ENCODE results near the gene KCNQ1OT1.

The KCNQ1OT1 gene

DNA sequence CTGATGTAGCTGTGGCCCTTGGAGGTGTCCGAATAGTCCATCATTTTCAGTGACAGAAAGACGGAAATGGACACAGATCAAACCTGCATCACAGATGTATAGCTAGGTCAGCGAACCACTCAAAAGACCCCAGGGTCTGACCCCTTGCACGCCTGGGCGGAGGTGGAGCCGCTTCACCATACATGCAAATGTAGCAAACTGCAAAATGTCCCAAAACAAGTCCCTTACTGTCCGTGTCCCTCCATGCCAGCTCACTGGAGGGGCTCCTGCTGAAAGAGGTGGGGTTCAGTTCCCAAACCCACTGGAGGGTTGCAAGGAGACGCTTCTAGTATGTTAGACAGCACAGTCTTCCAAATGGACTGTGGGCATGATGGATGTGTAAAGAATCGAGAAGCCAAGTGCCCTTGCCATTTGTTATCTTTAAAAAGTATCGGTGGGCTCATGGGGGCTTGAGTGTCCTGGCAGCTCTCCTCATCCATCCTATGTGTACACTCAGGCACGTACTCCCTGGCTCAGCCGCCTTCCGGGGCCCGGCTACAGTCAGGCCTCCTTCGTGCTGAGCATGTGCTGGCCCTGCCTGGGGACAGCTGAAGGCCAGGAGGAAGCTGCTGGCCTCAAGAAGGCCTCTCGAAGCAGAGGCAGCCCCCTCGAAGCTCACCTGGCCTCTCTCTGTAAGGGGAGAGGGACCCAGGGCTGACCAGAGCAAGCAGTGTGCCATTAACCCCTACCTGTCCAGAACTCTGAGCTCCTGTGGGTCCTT is 20.2 kb upstream of the KCNQ1OT1 start:
- no peak for DNase-seq

DNA sequence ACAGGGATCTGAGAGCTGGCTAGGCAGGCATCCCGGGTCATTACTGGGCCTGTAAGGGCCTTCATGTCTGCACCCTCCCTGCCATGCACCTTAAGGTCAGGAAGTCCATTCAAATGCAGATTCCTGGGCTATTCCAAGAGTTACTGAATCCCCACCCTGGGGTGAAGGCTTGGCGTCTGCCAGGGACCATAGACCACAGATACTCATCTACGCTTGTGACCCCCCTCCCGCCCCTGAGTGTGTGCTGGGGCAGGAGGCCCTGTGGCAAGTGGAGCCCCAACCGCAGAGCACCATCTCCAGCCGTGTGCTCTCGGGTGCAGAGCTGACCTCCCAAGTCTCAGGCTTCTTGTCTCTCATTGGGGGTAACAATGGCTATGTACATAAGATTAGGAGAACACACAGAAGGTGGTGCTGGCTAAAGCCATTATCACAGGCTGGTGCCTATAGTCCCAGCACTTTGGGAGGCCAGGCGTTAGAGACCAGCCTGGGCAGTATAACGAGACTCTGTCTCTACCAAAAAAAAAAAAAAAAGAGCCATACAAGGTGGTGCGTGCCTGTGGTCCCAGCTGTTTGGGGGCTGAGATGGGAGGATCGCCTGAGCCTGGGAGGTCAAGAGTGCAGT is 19.1 kb upstream of the KCNQ1OT1 start:
- DNase-seq, result no peak

DNA sequence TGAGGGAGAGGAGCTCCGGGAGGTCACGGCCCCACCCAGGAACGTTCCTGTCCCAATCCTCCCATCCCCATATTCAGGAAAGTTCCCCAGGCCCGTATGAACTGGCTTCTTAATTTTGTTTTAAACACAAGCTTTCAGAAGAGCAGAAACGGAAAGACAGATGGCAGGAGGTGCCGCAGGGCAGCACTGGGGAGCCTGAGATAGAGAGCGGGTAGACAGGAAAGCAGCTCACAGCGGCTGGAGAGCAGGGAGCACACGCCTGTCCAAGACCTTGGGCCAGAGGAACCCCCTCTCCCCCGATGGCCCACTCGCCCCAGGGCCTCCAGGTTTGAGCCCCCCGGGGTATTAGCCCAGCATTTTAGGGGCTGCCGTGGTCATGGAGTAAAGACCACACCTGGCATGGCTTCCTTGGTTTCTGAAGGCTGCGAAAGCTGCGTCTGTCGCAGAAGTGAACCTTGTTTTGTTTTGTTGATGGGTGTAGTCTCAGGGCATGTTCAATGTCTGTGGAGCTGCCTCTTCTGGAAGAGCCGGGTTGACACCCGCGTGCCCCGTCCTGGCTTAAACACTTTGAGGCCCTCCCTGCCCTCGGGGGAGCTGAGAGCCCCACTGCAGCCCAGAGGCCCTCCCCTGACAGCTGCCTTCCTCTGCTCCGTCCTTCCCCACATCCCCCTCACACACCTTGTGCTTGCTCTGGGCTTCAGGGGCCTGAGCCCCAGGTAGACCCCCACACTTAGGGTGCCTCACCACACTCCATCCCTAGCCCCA is 17.9 kb upstream of the KCNQ1OT1 start:
- no peak for DNase-seq

DNA sequence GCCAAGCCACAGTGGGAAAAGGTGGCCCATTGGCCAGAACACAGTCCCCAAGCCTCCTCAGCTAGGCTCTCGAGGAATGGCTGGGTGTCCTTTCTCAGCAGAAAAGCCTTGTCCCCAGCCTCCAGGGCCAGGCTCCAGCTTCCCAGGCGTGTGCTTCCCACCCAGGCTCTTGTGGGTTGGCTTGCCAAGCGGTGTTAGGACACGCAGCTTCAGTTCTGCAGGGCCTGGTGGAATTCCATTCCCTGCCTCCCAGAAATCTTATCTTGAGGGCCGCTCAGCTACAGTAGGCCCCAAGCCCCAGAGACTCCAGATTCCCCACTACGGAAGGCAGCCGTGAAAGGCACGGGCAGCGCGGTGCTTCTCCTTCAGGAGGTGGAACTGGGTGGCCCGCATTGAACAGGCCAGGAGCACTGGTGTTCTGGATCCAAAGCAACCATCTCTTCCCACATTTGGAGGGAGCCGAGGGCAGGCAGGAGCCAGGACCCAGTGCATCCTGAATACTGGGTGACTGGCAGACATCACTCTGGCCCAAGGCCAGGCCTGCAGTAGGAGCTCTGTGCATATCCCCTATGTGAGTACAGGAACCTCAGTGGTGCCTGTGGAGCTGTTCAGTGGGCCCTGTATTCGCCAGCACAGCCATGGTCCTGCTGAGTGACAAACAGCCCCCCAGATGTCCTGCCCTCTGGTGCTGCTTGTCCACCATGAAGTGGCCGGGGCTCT is 16.7 kb upstream of the KCNQ1OT1 start:
- DNase-seq, result no peak

DNA sequence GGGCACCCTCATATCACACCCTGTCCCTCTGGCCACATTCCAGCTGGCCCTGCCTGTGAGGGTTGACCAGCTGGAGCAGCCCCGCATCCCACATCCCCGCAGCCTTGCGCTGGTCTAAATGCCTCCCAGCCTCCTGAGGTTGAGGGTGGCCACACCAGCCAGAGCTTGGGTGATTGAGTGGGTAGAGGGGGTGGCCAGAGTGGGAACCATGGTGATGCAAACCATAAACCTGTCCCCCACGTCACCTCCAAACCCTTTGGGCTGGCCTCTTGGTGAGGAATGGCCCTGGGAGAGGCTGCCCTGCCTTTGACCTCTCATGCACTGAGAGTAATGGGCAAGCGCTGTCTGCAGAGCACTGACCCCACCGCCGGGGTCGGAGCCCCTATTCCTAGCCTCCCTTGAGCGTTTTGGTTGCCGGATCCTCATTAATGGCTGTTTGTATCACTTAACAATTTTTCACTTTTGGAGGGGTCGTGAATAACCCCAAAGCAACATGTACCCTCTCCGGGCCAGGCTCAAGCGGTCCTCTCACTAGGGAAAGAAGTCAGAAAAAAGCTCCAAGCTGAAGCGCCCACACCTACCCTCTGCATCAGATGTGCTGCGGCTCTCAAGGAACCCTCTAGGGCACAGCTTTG is 16.0 kb upstream of the KCNQ1OT1 start:
- no peak for DNase-seq

DNA sequence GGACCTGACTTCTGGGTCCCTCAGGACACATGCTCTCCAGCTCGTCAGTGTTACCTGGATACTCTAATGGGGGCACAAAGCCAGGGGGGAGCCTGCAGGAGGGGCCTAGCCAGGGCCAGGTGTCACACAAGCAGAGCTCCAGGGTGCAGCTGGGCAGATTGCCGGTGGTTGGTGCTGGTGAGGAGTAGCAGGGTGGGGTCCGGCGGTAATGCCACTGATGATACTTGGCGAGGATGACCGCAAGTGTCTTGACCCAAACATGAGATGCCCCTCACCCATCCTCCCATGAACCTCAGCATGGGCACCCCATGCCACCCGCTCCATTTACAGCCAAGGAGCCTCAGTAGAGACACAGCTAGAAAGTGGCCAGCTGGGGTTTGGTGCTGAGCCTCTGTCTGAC is 15.1 kb upstream of the KCNQ1OT1 start:
- no peak for DNase-seq

DNA sequence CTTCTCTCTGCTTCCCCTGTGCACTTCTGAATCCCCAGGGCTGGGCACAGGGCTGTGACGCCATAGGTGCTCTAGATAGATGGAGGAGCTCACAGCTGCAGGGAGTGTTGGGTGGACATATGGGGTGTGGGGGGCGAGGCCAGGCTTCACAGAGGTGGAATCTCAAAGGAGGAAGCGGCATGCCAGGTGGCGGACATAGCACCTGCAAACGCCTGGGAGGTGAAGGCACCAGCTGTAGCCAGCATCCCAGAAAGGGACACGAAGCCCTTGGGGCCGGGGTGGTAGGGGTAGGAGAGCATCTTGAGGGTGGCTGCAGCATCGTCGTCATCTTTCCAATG is 14.6 kb upstream of the KCNQ1OT1 start:
- DNase-seq, result no peak

DNA sequence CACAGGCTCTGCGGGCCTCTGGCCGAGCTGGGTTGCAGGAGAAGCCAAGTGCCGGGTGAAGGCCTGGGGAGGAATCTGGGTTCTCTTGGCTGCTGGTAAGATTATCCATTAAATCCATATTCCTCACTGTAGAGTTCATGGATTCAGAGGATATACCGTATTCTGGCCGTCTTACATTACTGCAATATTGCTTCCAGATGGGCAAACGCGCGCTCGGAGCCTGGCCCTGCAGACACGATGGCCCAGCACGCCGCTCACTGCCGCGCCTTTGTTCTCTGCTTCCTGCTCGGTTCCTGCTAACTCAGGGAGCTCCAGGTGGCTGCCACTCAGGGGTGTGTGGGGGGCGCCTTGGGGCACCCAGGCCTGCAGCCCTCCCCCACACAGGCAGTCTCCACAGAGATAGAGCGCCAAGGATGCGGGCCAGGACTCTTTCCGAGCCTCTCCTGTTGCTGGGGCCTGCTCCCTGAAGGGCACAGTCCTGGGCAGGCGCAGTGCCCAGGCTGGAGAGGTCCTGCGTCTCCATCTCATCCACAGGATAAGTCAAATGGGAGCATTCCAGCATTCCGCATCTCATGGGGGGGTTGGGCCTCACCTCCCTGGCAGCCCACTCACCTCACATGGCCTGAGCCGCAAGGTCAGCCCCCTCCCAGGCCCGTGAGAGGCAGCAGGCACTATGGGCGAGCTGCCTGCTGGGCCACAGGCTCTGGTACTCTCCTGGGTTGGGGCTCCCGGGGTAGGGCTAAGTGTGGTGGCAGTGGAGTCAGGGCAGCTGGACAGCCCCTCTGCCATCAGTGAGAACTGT is 14.1 kb upstream of the KCNQ1OT1 start:
- DNase-seq, result no peak

DNA sequence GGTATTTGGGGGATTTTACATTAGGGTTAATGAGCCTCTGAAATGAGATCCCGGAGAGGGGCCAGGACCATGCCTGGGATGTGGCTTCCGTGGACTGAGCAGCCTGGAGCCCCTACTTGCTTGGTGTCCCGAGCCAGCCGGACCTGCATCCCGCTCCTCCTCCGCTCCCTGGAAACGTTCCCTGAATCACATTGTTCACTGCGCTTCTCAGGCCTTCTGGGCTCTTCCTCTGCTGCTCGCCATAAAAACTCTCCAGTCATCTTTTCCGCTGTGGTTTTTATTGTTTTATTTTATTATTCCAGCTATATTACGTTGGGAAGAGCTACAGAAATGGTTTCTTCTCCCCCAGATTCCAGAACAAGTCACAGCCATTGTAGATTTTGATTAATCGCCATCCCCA is 13.3 kb upstream of the KCNQ1OT1 start:
- DNase-seq, result no peak

DNA sequence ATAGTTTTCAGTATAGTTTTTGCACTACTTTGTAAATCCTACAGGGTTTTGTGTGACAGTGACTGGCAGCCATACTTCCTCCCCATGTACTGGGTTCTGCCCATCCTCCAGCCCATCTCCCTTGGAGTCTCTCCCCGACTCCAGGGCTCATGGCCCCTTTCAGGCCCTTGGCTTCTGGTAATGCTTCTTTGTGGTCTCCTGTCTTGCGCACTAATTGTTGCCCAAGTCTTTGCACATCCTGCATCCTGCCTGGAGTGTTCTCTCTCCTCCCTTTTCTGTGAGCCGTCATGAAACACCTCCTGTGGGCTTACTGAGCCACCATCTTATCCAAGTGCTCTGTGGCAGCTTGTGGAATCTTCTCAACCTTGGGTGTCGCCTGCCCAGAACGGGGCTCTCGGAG is 11.4 kb upstream of the KCNQ1OT1 start:
- no peak for DNase-seq

DNA sequence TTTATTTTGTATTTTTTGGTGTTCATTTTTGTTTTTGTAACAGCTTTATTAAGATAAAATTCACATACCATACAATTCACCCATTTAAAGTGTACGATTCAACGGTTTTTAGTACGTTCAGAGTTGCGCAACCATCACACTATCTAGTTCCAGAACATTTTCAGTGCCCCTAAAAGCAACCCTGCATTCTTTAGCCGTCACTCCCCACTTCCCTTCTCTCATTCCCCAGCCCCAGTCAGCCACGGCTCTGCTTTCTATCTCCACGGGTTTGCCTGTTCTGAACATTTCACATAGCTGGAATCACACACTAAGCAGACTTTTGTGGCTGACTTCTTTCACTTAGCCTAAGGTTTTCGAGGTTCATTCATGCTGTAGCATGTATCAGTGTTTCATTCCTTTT is 9.6 kb upstream of the KCNQ1OT1 start:
- DNase-seq, result no peak

DNA sequence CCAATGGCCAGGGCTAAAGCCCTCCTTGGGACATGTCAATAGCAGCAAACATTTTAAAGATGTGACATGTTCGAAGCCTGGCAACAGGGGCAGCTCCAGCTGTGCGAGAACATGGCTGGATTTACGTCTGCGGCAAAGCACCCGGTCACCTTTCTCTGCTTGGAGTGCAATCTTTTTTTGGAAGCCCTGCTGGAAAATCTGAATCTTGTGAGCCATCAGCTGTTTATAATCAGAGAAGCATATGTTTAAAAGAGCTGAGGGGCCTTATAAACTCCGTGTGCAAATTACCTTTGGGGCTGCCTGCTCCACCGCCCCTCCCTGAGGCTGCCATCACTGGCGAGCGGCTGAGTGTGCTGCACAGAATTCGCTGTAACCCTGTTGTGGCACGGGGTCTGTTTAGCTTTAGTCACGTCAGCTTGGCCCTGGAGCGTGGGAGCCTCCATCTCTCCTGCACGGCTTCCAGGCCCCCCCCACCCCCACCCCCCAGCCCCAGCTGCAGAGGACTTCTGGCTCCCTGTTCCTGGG is 9.0 kb upstream of the KCNQ1OT1 start:
- DNase-seq, result no peak

DNA sequence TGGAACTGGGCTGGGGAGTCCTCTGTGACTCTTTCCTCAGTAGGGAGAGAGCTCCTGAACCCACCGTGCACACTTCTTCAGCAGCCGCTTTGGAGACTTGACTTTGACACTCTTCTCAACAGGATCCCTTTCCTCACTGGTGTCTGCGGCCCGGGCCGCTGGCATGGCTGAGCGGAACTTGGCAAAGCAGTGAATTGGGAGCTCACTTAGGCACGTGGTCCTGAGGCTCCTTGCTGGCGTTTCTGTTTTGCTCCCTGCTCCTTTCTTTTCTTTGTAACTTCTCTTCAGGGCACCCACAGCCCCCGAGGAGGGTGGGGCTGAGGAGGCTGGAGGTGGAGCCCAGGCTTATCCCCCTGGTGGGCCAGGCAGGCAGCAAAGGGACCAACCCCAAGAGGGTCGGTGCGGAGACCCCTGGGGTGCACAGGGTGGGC is 8.4 kb upstream of the KCNQ1OT1 start:
- DNase-seq, result no peak

DNA sequence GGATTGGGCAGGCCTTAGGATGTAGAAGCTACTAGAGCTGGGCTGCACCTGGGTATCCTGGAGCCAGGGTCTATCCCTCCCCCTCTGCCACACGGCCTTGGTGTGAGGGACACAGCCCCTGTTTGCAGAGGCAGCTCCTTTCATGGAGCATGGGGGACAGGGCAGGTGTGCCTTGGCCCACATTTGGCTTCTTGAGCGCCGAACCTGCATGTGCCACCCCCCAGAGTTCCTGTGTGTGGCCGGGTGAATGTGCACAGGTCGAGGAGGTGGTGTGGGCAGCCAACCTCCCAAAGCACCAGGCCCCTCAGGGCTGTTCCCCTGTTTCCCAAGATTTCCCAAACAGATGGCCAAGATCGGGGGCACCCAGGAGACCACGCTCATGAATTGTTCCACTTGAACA is 7.9 kb upstream of the KCNQ1OT1 start:
- no peak for DNase-seq

DNA sequence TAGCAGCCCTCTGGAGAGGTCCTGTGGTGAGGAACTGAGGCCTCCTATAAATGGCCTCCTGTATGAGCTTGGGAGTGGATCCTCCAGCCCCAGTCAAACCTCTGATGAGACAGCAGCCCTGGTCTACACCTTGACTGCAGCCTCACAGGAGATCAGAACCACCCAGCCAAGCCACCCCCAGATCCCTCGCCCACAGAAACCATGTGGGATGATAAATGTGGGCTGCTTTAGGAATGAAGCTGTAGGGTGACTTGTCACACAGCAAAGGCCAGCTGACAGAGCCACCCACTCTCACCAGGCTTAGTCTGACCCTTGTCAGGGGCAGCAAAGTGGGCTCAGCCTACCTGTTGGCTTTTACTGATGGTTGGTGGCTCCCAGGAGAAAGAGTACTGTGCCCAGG is 6.5 kb upstream of the KCNQ1OT1 start:
- no peak for DNase-seq

DNA sequence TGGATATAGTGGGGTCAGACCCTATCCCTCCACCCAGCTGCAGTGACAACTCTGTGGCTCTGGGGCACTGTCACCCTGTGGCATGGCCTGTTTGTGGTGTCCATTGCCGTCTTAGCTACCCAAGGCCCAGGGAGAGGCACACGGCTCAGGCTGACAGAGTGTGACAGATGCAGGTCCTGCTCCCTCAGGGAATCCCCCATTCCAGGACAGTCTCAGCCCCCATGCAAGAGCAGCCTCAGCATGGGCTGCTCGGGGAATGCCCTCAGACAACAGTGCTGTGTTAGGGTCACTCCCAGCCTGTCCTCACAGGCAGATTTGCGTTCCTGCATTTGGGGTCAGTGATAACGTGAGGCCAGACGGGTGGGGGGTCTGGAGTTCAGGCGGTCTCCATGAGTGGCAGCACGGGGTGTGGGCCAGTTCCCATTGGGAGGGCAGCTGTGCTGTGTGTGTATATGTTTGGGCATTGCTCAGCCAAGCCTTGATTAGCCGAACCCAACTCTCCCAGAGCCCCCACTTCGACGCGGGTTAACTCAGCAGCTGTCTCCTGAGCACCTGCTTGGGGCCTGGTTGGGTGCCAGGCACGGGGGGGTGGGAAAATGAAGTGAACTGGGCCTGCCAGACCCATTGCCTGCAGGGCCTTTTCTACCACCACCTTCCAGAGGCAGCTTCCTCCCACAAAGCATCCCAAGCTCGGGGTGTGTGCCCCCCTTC is 5.3 kb upstream of the KCNQ1OT1 start:
- no peak for DNase-seq

DNA sequence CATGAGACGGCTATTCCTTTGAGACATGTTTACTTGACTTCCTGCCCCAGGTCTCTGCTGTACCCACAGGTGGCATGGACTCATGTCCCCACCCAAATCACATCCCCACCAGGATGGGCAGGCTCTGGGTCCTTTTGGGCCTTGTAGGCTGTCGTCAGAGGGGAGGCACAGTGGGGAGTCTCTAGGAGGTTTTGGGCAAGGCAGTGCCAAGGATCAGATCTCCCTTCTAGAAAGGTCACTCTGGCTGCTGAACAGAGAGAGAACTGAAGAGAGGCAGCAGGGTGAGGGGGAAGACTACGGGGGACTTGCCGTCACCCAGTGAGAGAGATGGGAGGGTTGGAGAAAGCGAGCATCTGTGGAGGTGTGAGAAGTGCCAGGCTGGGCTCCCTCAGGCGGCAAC is 4.6 kb upstream of the KCNQ1OT1 start:
- DNase-seq, result no peak

DNA sequence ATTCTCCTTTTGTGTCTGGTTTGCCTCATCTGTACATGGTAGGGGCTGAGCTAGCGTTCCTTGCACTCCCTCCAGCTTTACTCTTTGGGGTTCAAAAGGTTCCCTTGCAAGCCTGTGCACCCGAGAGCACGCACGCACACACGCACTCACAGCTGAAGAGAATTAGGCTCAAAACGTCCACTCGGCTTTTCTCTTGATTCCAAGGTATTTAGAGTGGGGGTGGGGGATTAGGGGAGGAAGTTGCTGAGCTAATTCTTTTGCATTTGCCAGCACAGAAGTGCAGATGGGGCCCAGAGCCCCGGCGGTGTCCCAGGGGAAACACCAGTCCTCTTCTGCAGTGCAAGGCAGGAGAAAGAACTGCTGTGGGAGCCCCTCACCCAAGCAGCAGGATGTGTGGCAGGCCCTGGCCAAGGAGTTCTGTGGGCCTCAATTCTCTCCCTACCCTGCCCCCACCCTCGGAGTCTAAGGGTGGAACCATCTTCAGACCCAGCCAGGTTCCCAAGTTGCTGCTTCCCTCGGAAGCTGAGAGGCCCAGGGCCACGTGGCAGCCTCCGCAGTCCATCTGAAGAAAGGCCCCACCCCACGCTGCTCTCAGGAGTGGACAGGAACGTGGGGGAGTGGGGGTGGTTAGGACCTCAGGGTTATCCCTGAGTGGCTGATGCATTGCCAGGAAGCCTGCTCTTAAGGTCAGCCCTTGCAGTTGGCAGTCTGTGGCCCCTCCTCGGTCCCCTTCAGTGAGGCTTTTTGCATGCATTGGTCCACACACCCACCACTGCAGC is 3.8 kb upstream of the KCNQ1OT1 start:
- DNase-seq, result peak; percentile 37

DNA sequence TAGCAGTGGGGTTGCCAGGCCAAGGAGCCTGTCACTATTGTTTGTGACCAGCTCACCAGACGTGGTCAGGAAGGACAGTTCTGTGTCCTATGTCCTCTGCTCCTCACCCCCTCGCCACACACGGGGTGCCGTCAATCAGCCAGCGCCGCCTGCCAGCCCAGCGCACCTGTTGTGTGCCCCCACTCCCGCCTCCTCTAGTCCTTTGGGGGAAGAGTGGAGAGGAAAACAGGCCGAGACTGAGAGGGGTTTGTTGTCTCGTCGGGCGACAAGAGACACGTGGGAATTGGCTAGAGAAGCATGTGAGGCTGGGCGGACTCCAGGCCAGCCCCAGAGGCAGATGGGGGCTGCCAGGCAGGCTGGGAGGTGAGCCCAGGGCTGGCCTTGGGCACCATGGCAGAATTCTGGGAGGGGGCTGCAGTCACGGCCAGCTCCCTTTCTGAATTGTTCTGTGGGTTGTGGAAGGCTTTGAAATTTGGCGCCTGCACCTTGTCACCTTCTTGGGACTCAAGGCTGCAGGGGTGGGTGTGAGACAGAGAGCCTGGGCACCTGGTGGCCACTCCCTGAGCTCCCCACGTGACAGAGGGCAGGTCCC is 3.1 kb upstream of the KCNQ1OT1 start:
- no peak for DNase-seq

DNA sequence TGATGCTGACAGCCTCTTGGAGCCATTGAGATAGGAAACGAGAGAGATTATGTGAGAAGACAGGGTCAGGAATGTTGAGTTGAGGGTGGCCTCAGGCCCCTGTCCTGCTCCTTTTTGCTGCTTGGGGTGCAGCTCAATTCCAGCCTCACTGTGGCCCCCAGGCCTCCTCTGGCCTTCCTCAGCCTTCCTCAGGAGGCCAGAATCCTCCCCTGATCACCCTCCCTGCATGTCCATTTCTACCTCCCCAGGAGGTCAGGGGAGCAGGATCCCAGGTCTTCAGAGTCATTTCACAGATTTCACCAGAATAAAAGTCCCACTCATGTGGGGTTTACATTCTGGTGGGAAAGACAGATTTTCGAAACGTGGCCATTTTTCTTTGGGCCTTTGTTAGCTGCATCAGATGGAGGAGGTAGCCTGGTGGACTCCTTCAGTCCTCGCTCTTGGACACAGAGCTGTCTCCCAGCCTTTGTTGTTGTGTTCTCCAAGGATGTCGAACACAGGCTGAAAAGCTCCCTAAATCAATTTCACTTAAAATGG is 2.2 kb upstream of the KCNQ1OT1 start:
- DNase-seq, result no peak
